SK-N-SH (cell line): ENCODE results near the gene FRK. TPM values are rescaled to one million over a fixed set of nuclear protein-coding genes. Genes with fewer than 3 reads are reported as not detected.

Source experiments
- CTCF ChIA-PET: fragments of 300-600, 350-600 bp; formaldehyde crosslinking; extraction: SDS; loops from one replicate; lab custom pipeline; 2021; lab: Yijun Ruan, JAX
- POLR2A ChIA-PET: fragments of 350-600 bp; sonication (Branson Sonifier 250); formaldehyde crosslinking; extraction: SDS; loops from one replicate; lab custom pipeline; 2020; ENCODE audit warnings: antibody characterized with exemption, inconsistent platforms; lab: Yijun Ruan, JAX
- DNase-seq: peaks from one replicate; pipeline ENCODE4 v3.0.0; 2012
- H2AFZ ChIP-seq: fragments of 200-600 bp; sonication (generic); 2 replicates; pipeline ENCODE4 v1.8.1; 2016; ENCODE audit warnings: antibody characterized with exemption, mild to moderate bottlenecking, low read depth
- H3F3A ChIP-seq: fragments of 200-600 bp; sonication (generic); replicated peaks from 2 replicates; pipeline ENCODE3; 2016; ENCODE audit warnings: antibody characterized with exemption, mild to moderate bottlenecking; ENCODE audit not compliant: insufficient read depth
- H3K27ac ChIP-seq, 2 experiments: fragments of 200-500 bp in 1 of 2; fragments of 200-600 bp in 1 of 2; sonication (Bioruptor generic) in 1 of 2; sonication (generic), shearing (Covaris generic) in 1 of 2; 2 replicates each; pipeline versions ENCODE4 v1.5.1 to v1.6.1; 2014 to 2016; ENCODE audit warnings: low read depth in 2 of 2, inconsistent platforms in 1 of 2, low read length in 1 of 2, mild to moderate bottlenecking in 1 of 2, mixed read lengths in 1 of 2
- H3K27me3 ChIP-seq: fragments of 200-600 bp; sonication (generic), shearing (Covaris generic); 2 replicates; pipeline ENCODE4 v1.6.1; 2016; ENCODE audit warnings: mixed run types; ENCODE audit not compliant: insufficient read depth
- H3K36me3 ChIP-seq, 2 experiments: fragments of 200-500 bp in 1 of 2; fragments of 200-600 bp in 1 of 2; sonication (Bioruptor generic) in 1 of 2; sonication (generic) in 1 of 2; replicated peaks in 1 of 2; 2 replicates each; pipeline versions ENCODE3 to v1.5.1; 2014 to 2016; ENCODE audit warnings: low read length in 1 of 2, mild to moderate bottlenecking in 1 of 2; ENCODE audit not compliant: insufficient read depth in 2 of 2, control insufficient read depth in 1 of 2
- H3K4me1 ChIP-seq, 2 experiments: fragments of 200-500 bp in 1 of 2; fragments of 200-600 bp in 1 of 2; sonication (Bioruptor generic) in 1 of 2; sonication (generic), shearing (Covaris generic) in 1 of 2; 2 replicates each; pipeline versions ENCODE4 v1.5.1 to v1.6.1; 2014 to 2016; ENCODE audit warnings: low read depth in 1 of 2, low read length in 1 of 2, mixed run types in 1 of 2; ENCODE audit not compliant: insufficient read depth in 2 of 2, control insufficient read depth in 1 of 2
- H3K4me2 ChIP-seq: fragments of 200-600 bp; sonication (generic), shearing (Covaris generic); 2 replicates; pipeline ENCODE4 v1.6.1; 2017; ENCODE audit warnings: mixed run types
- H3K4me3 ChIP-seq, 2 experiments: fragments of 200-500 bp in 1 of 2; fragments of 200-600 bp in 1 of 2; sonication (Bioruptor generic) in 1 of 2; sonication (generic), shearing (Covaris generic) in 1 of 2; 2 replicates each; pipeline versions ENCODE4 v1.5.1 to v1.8.1; 2014 to 2016; ENCODE audit warnings: low read depth in 2 of 2, inconsistent platforms in 1 of 2, low read length in 1 of 2, mild to moderate bottlenecking in 1 of 2, mixed read lengths in 1 of 2, moderate library complexity in 1 of 2
- H3K79me2 ChIP-seq: fragments of 200-600 bp; sonication (generic); 2 replicates; pipeline ENCODE4 v1.8.1; 2017; ENCODE audit warnings: mild to moderate bottlenecking; ENCODE audit not compliant: insufficient read depth
- H3K9ac ChIP-seq: fragments of 200-600 bp; sonication (generic); 2 replicates; pipeline ENCODE4 v1.6.1; 2017; ENCODE audit warnings: mixed run types
- H3K9me2 ChIP-seq: fragments of 200-600 bp; sonication (generic); 2 replicates; pipeline ENCODE4 v1.6.1; 2017; ENCODE audit warnings: mixed run types
- H3K9me3 ChIP-seq: fragments of 200-600 bp; sonication (generic); 2 replicates; pipeline ENCODE4 v1.6.1; 2017; ENCODE audit warnings: mixed run types, mild to moderate bottlenecking, moderate library complexity
- H4K20me1 ChIP-seq: fragments of 200-600 bp; sonication (generic); 2 replicates; pipeline ENCODE4 v1.6.1; 2017; ENCODE audit warnings: mild to moderate bottlenecking, mixed run types; ENCODE audit not compliant: insufficient read depth
- CHD2 ChIP-seq: fragments of 150-350 bp; IDR thresholded peaks from 2 replicates; pipeline ENCODE4 v1.6.1; 2018; ENCODE audit warnings: low read length; ENCODE audit not compliant: partially characterized antibody
- EP300 ChIP-seq, 2 experiments: IDR thresholded peaks; 2 replicates each; pipeline versions ENCODE4 v1.4.0 to v1.6.1; 2012; ENCODE audit warnings: borderline replicate concordance in 1 of 2, low read depth in 1 of 2, low read length in 1 of 2
- EZH2phosphoT487 ChIP-seq: fragments of 200-600 bp; sonication (generic); IDR thresholded peaks from 2 replicates; pipeline ENCODE4 v1.6.1; 2017; ENCODE audit warnings: low read depth, mixed run types, mild to moderate bottlenecking, antibody characterized with exemption, moderate library complexity, borderline replicate concordance
- FOSL2 ChIP-seq: IDR thresholded peaks from 2 replicates; pipeline ENCODE4 v1.4.0; 2012; ENCODE audit warnings: low read depth, mild to moderate bottlenecking, moderate library complexity, borderline replicate concordance
- FOXJ3 ChIP-seq: sonication (generic); formaldehyde crosslinking; IDR thresholded peaks from 2 replicates; pipeline ENCODE4 v1.5.1; 2020; ENCODE audit warnings: mild to moderate bottlenecking, missing genetic modification reagents
- IRF3 ChIP-seq: fragments of 150-350 bp; IDR thresholded peaks from 2 replicates; pipeline ENCODE4 v1.6.1; 2016; ENCODE audit warnings: mild to moderate bottlenecking, low read depth, low read length
- NRF1 ChIP-seq: IDR thresholded peaks from 2 replicates; pipeline ENCODE4 v1.6.1; 2012; ENCODE audit warnings: low read depth, mild to moderate bottlenecking, low read length
- RCOR1 ChIP-seq: fragments of 150-350 bp; IDR thresholded peaks from 2 replicates; pipeline ENCODE4 v1.6.1; 2017; ENCODE audit warnings: antibody characterized with exemption, low read length
- TAF1 ChIP-seq: IDR thresholded peaks from 2 replicates; pipeline ENCODE4 v1.6.1; 2012; ENCODE audit warnings: low read depth, mild to moderate bottlenecking, low read length, moderate library complexity, borderline replicate concordance
- TEAD4 ChIP-seq: IDR thresholded peaks from 2 replicates; pipeline ENCODE4 v1.4.0; 2012; ENCODE audit warnings: mild to moderate bottlenecking, borderline replicate concordance; ENCODE audit not compliant: insufficient read depth
- USF1 ChIP-seq: IDR thresholded peaks from 2 replicates; pipeline ENCODE4 v1.4.0; 2012; ENCODE audit warnings: low read depth, borderline replicate concordance
- YY1 ChIP-seq: IDR thresholded peaks from 2 replicates; pipeline ENCODE4 v1.4.0; 2012; ENCODE audit warnings: low read depth, mild to moderate bottlenecking
- WGBS: methylation state at CpG from one replicate; pipeline ENCODE4 v1.1.6; 2017; ENCODE audit warnings: low lambda C conversion rate; 5-methylcytosine and 5-hydroxymethylcytosine counted together
- polyA plus RNA-seq, 3 experiments: library from polyadenylated mRNA; depleted of rRNA; stranded (reverse); fragments of >200 nt; gene quantifications; 2 replicates each; pipeline ENCODE4 v1.2.3, GENCODE V29; 2012
- TF ChIP-seq, protein P1 (sequence below): fragments of 150-350 bp; IDR thresholded peaks from 2 replicates; pipeline ENCODE4 v1.6.1; 2017; ENCODE audit warnings: antibody characterized with exemption, low read length, low read depth, borderline replicate concordance
- TF ChIP-seq, protein P2 (sequence below): IDR thresholded peaks from 2 replicates; pipeline ENCODE4; 2012

FRK gene
- polyA plus RNA-seq, 1 of the 3 experiments (the other 2 are of a cell fraction), result under 0.01 TPM

DNA sequence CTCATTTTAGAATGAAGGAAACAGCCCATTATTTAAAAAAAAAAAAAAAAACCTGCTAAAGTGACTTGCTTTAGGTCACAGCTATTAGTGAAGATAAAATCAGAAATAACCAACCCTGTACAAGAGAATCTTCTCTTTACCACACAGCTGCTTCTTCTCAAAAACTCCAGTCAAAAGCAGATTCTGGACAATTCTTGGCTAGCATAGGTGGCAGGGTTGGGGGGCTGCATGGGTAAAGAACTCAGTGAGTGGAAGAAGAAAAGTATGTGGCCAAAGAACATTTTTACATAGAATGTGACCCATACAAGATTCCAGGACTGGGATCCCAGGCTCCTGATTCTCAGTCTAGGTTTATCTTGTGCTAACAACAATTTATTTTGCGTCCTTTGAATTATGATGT is 9.4 kb upstream of the FRK start:
- ChIA-PET POLR2A (no interaction called here), CTCF (interaction anchor here (0.7 to 1.1 kb wide), 2 partner anchors 14 to 147 kb away, joined by 3 read pairs; no protein-coding TSS in a partner anchor)
- Histone ChIP-seq H3K9me3 (no peaks in the 10 kb centered on the region), H2AFZ (no peak overlapping the region), H3K4me1 (no peaks in the 10 kb centered on the region; a peak in 1 of 4 replicates), H3K27me3 (no peaks in the 10 kb centered on the region), H3K79me2 (no peaks in the 10 kb centered on the region), H3F3A (no peaks in the 10 kb centered on the region), H3K4me3 (no peak overlapping the region), H3K9ac (no peak overlapping the region), H3K27ac (no peak overlapping the region), H4K20me1 (no peaks in the 10 kb centered on the region), H3K9me2 (no peaks in the 10 kb centered on the region), H3K36me3 (no peaks in the 10 kb centered on the region), H3K4me2 (no peak overlapping the region)
- TF ChIP-seq NRF1, result no peak
- no peak for TF ChIP-seq TAF1
- TF ChIP-seq TEAD4, result no peak
- TF ChIP-seq FOXJ3 (CRISPR knock-in tag), result no peak
- no peak for TF ChIP-seq EP300 (IDR thresholded peaks at IDR 0.05; ENCODE audit: borderline replicate concordance in 1 of 2, low read depth in 1 of 2, low read length in 1 of 2)
- no peak for TF ChIP-seq FOSL2
- no peak for TF ChIP-seq RCOR1
- TF ChIP-seq CHD2, result no peak
- no peak for TF ChIP-seq USF1
- TF ChIP-seq, protein P1, sequence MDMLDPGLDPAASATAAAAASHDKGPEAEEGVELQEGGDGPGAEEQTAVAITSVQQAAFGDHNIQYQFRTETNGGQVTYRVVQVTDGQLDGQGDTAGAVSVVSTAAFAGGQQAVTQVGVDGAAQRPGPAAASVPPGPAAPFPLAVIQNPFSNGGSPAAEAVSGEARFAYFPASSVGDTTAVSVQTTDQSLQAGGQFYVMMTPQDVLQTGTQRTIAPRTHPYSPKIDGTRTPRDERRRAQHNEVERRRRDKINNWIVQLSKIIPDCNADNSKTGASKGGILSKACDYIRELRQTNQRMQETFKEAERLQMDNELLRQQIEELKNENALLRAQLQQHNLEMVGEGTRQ, result no peak
- TF ChIP-seq, protein P2, sequence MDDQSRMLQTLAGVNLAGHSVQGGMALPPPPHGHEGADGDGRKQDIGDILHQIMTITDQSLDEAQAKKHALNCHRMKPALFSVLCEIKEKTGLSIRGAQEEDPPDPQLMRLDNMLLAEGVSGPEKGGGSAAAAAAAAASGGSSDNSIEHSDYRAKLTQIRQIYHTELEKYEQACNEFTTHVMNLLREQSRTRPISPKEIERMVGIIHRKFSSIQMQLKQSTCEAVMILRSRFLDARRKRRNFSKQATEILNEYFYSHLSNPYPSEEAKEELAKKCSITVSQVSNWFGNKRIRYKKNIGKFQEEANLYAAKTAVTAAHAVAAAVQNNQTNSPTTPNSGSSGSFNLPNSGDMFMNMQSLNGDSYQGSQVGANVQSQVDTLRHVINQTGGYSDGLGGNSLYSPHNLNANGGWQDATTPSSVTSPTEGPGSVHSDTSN, result no peak
- TF ChIP-seq YY1, result no peak
- no peak for TF ChIP-seq EZH2phosphoT487
- no peak for TF ChIP-seq IRF3
- DNase-seq, result no peak
- 93% methylated on average over 1 of the region's 1 CpG for WGBS
